CD4-positive, CD25-positive, alpha-beta regulatory T cell (primary cell): ENCODE data around the gene DLGAP4. TPM values are rescaled to one million over a fixed set of nuclear protein-coding genes. Genes with fewer than 3 reads are reported as not detected.
"Not testable (repeated sequence)": the region's sequence is repeated elsewhere in the genome, so short reads cannot be mapped to it uniquely, and the experiment has no call there.

Source experiments
- ATAC-seq, 2 donors: fragments of 150-1000 bp; cut with Tn5 transposase; one replicate each; pipeline ENCODE4 v1.10.0; 2021; ENCODE audit warnings: low read depth in 2 of 2, moderate number of reproducible peaks in 2 of 2, moderate library complexity in 1 of 2
- DNase-seq, 3 donors: peaks; one replicate each; pipeline versions ENCODE4 v3.0.0 to v3.0.0-alpha.2; 2012 to 2022; ENCODE audit warnings: mixed read lengths in 1 of 3
- H3K27ac ChIP-seq: one replicate; pipeline ENCODE4 v1.7.0; 2013; ENCODE audit warnings: mild to moderate bottlenecking, low read length; ENCODE audit not compliant: insufficient read depth, poor library complexity, severe bottlenecking
- H3K27me3 ChIP-seq: one replicate; pipeline ENCODE4 v1.7.0; 2013; ENCODE audit warnings: low read length; ENCODE audit not compliant: control insufficient read depth, insufficient read depth
- H3K36me3 ChIP-seq: one replicate; pipeline ENCODE4 v1.7.0; 2013; ENCODE audit warnings: mild to moderate bottlenecking, low read length, moderate library complexity; ENCODE audit not compliant: control insufficient read depth, insufficient read depth
- H3K4me1 ChIP-seq: 2 replicates; pipeline ENCODE4 v1.7.0; 2013; ENCODE audit warnings: mild to moderate bottlenecking, low read length; ENCODE audit not compliant: insufficient read depth, control insufficient read depth, poor library complexity, severe bottlenecking
- H3K4me3 ChIP-seq: one replicate; pipeline ENCODE4 v1.7.0; 2013; ENCODE audit warnings: low read depth, mild to moderate bottlenecking, low read length, moderate library complexity
- H3K9me3 ChIP-seq, 2 experiments: 1 replicate in 1 of 2; 2 replicates in 1 of 2; pipeline ENCODE4 v1.7.0; 2013; ENCODE audit warnings: low read length in 2 of 2, mild to moderate bottlenecking in 1 of 2, moderate library complexity in 1 of 2; ENCODE audit not compliant: control insufficient read depth in 2 of 2
- H3K27ac Mint-ChIP-seq, 3 donors: one replicate each; pipeline ENCODE4 v1.8.0; 2020 to 2022; ENCODE audit warnings: mild to moderate bottlenecking in 3 of 3, mixed read lengths in 3 of 3, moderate library complexity in 2 of 3
- H3K27me3 Mint-ChIP-seq: one replicate; pipeline ENCODE4 v1.8.0; 2022; ENCODE audit warnings: mild to moderate bottlenecking, mixed read lengths
- H3K36me3 Mint-ChIP-seq: one replicate; pipeline ENCODE4 v1.8.0; 2020; ENCODE audit warnings: mixed read lengths
- H3K4me1 Mint-ChIP-seq, 4 donors: one replicate each; pipeline ENCODE4 v1.8.0; 2020 to 2022; ENCODE audit warnings: mixed read lengths in 4 of 4, mild to moderate bottlenecking in 1 of 4
- H3K4me3 Mint-ChIP-seq, 4 donors: one replicate each; pipeline ENCODE4 v1.8.0; 2020 to 2022; ENCODE audit warnings: mild to moderate bottlenecking in 4 of 4, mixed read lengths in 4 of 4, moderate library complexity in 3 of 4
- H3K9me3 Mint-ChIP-seq, 7 donors: one replicate each; pipeline ENCODE4 v1.8.0; 2020 to 2022; ENCODE audit warnings: mixed read lengths in 7 of 7, mild to moderate bottlenecking in 3 of 7, moderate library complexity in 2 of 7
- polyA plus RNA-seq, 4 donors: library from polyadenylated mRNA; unstranded; fragments of 300-500 nt; fragmentation: Illumina TruSeq; gene quantifications; one replicate each; pipeline ENCODE4 v1.2.3, GENCODE V29; 2021
- total RNA-seq: library from RNA; stranded (reverse); gene quantifications from one replicate; pipeline ENCODE4 v1.2.3, GENCODE V29; 2022

The DLGAP4 gene
- total and polyA plus RNA-seq, 5 donors from 2014 or later = 10.8 to 43.5 (median 14.7) TPM

DNA sequence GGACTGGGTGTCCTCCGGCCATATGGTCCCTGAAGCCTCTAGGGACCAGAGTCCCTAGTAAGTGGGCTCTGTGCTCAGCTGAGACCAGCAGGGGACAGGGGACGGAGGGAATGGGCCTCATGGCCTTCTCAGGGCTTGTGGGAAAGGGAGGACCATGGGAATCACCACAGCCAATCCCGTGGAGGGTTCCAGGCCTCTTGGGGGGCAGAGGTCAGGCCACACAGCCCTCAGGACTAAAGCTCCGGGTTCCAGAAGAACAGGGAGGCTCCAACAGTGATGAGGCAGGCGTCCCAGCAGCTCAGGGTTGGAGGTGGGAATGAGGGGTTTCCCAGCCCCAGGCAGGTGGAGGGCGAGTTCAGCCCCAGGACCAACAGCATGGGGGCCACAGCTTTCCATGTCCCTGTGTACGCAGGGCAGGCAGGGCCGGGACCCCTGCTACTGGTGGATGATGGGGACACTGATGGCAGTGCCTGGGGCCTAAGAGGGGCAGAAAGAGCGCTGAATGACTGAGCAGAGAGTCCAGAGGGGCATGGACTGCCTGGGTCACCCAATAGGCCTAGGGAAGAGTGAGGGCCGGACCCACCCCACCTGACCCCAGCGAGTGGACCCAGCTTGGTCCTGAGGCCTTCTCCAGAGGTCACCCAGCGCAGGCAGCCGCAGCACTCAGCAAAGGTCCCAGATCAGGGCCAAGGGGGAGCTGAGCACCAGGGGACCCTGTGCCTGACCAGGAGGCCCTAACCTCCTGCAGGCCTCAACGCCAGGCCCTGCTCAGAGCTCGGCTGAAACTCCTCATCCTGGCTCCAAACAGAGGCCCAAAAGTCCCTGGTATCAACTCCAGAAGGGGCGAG is 244.0 kb downstream of the DLGAP4 start:
- DNase-seq (no peak), ATAC-seq (no peak)
- Histone ChIP-seq H3K9me3 (no peaks in the 10 kb centered on the region), H3K27me3 (no peaks in the 10 kb centered on the region), H3K4me3 (no peak overlapping the region), H3K4me1 (no peaks in the 10 kb centered on the region), H3K36me3 (no peaks in the 10 kb centered on the region), H3K27ac (no peak overlapping the region)
- H3K27me3 Mint-ChIP-seq = no peaks in the 10 kb centered on the region
- H3K9me3 Mint-ChIP-seq = no peaks in the 10 kb centered on the region
- H3K36me3 Mint-ChIP-seq = no peaks in the 10 kb centered on the region
- H3K4me3 Mint-ChIP-seq = no peak overlapping the region
- H3K4me1 Mint-ChIP-seq = peaks cover 0 to 2% (median 0%) of the 10 kb centered on the region in 4 donors
- H3K27ac Mint-ChIP-seq = peak overlapping the region in 1 of 3 donors; percentile 51

DNA sequence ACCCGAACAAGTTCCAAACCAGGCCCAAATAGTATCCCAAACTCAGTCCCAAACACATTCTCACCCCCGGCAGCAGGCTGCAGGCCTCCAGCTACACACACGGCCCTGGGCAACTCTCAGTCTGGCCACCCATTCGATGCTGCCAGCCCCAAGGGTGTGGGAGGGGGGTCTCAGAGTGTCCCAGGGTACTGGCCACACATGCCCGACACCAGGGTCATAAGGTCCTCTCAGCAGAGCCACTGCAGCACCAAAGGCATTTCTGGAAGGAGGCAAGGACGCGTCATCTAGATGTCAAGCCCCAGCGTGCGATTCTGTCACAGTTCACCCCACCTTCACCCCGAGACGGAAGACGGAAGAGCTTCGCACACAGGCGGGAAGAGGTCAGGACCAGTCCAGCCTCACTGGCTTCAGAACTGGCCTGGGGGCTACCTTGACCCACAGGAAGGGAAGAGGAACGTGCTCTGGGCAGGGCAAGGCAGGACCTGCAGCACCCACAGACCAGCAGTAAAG is 244.7 kb downstream of the DLGAP4 start:
- DNase-seq (no peak), ATAC-seq (no peak)
- Histone ChIP-seq H3K36me3 (no peaks in the 10 kb centered on the region), H3K4me1 (no peaks in the 10 kb centered on the region), H3K27ac (no peak overlapping the region), H3K9me3 (no peaks in the 10 kb centered on the region), H3K27me3 (no peaks in the 10 kb centered on the region), H3K4me3 (no peak overlapping the region)
- Mint-ChIP-seq H3K27me3 (no peaks in the 10 kb centered on the region), H3K9me3 (no peaks in the 10 kb centered on the region), H3K27ac (peak overlapping the region in 1 of 3 donors; percentile 74), H3K36me3 (no peaks in the 10 kb centered on the region), H3K4me3 (no peak overlapping the region), H3K4me1 (peaks cover 0 to 2% (median 0%) of the 10 kb centered on the region in 4 donors)

DNA sequence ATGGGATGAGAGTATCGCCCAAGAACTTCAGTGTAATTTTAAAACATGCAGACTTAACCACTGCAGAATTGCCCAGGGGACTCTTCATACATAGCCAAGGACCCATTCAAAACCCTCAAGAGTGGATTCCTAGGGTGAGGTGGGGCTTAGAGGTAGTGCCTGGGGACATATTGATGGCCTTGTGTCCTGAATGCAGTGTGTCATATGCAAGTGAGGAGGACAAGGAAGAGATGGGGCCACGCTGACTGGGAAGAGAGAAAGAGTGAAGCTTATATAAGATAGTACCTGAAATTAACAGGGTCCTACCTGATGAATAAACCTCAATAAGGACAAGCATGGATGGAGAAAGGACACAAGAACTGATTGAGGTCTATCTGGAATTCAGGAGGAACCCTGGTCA is 249.1 kb downstream of the DLGAP4 start:
- H3K36me3 ChIP-seq = no peaks in the 10 kb centered on the region
- no peak overlapping the region for H3K27ac ChIP-seq
- Mint-ChIP-seq H3K4me3 (peak overlapping the region in 1 of 4 donors; percentile 47), H3K9me3 (no peaks in the 10 kb centered on the region), H3K4me1 (peaks cover 4 to 10% (median 9%) of the 10 kb centered on the region in 4 donors), H3K36me3 (no peaks in the 10 kb centered on the region), H3K27ac (no peak overlapping the region), H3K27me3 (no peaks in the 10 kb centered on the region)
- ATAC-seq (no peak), DNase-seq (no peak)
- peaks cover 7% of the 10 kb centered on the region for H3K4me1 ChIP-seq
- no peaks in the 10 kb centered on the region for H3K9me3 ChIP-seq
- H3K4me3 ChIP-seq = no peak overlapping the region
- no peaks in the 10 kb centered on the region for H3K27me3 ChIP-seq

DNA sequence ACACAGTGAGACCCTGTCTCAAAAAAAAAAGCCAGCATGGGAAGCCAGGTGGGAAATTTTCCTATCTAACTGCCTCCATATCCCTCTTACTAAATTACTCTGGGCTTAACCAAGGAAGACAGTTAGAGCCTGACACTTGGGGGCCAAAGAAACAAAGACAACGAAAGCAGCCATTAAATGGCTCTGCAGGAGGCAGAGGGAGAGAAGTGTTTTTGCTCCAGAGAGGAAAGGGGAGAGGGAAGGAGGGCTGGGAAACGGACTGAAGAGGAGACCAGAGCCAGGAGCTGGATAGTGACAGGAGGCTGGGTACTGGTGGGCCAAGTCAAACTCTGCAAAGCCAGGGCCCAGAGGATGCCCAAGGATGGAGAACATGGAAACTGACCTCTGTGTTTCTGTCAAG is 256.6 kb downstream of the DLGAP4 start:
- Histone ChIP-seq H3K36me3 (no peaks in the 10 kb centered on the region), H3K27ac (no peak overlapping the region), H3K4me1 (no peaks in the 10 kb centered on the region), H3K9me3 (peaks cover 0 to 3% of the 10 kb centered on the region in 2 experiments), H3K27me3 (no peaks in the 10 kb centered on the region), H3K4me3 (no peak overlapping the region)
- Mint-ChIP-seq H3K27me3 (no peaks in the 10 kb centered on the region), H3K36me3 (no peaks in the 10 kb centered on the region), H3K27ac (no peak overlapping the region), H3K9me3 (peaks cover 0 to 4% (median 2%) of the 10 kb centered on the region in 7 donors), H3K4me3 (no peak overlapping the region), H3K4me1 (peaks cover 0 to 3% (median 0%) of the 10 kb centered on the region in 4 donors)
- ATAC-seq = no peak
- DNase-seq = no peak

- Histone ChIP-seq H3K27ac (no peak overlapping the region), H3K4me1 (no peaks in the 10 kb centered on the region), H3K4me3 (no peak overlapping the region), H3K27me3 (no peaks in the 10 kb centered on the region), H3K9me3 (peaks cover 0 to 3% of the 10 kb centered on the region in 2 experiments), H3K36me3 (no peaks in the 10 kb centered on the region)
- H3K27me3 Mint-ChIP-seq = no peaks in the 10 kb centered on the region
- no peaks in the 10 kb centered on the region for H3K36me3 Mint-ChIP-seq
- no peak overlapping the region for H3K27ac Mint-ChIP-seq
- peaks cover 0 to 3% (median 0%) of the 10 kb centered on the region in 4 donors for H3K4me1 Mint-ChIP-seq
- DNase-seq (no peak), ATAC-seq (no peak)
- peaks cover 0 to 4% (median 2%) of the 10 kb centered on the region in 7 donors for H3K9me3 Mint-ChIP-seq
- H3K4me3 Mint-ChIP-seq = no peak overlapping the region
Observed at GRCh38 chr20:36563374-36563773, 257.2 kb downstream of the DLGAP4 start.

GRCh38 chr20:36564078-36564725 is 258.1 kb downstream of the DLGAP4 start:
- H3K4me1 ChIP-seq, H3K9me3 ChIP-seq, DNase-seq, H3K27ac Mint-ChIP-seq, H3K27me3 ChIP-seq, H3K4me1 Mint-ChIP-seq, ATAC-seq, H3K9me3 Mint-ChIP-seq, H3K4me3 Mint-ChIP-seq, H3K36me3 ChIP-seq, H3K27ac ChIP-seq, H3K4me3 ChIP-seq, H3K36me3 Mint-ChIP-seq, H3K27me3 Mint-ChIP-seq: not testable (repeated sequence)

- not testable (repeated sequence) for ATAC-seq, H3K36me3 ChIP-seq, H3K27me3 Mint-ChIP-seq, H3K4me1 ChIP-seq, H3K4me1 Mint-ChIP-seq, H3K9me3 Mint-ChIP-seq, H3K27ac Mint-ChIP-seq, DNase-seq, H3K27me3 ChIP-seq, H3K9me3 ChIP-seq, H3K36me3 Mint-ChIP-seq, H3K4me3 ChIP-seq, H3K27ac ChIP-seq
- peak overlapping the region in 1 of 4 donors; percentile 41 for H3K4me3 Mint-ChIP-seq
Observed at GRCh38 chr20:36564726-36565121, 258.6 kb downstream of the DLGAP4 start.
